HG03521 (cell line): ENCODE data around the gene PPP2R5C.
"Not testable (repeated sequence)": the region's sequence is repeated elsewhere in the genome, so short reads cannot be mapped to it uniquely, and the experiment has no call there.

Experiments
- ATAC-seq: cut with Tn5 transposase; IDR thresholded peaks from one replicate; pipeline ENCODE4 v1.9.1; 2021; ENCODE audit warnings: mild to moderate bottlenecking, moderate library complexity; ENCODE audit not compliant: unreplicated experiment

Gene PPP2R5C

GRCh38 chr14:101961746-101962502 lies 200.4 kb downstream of the PPP2R5C start:
- ATAC-seq = no peak

DNA sequence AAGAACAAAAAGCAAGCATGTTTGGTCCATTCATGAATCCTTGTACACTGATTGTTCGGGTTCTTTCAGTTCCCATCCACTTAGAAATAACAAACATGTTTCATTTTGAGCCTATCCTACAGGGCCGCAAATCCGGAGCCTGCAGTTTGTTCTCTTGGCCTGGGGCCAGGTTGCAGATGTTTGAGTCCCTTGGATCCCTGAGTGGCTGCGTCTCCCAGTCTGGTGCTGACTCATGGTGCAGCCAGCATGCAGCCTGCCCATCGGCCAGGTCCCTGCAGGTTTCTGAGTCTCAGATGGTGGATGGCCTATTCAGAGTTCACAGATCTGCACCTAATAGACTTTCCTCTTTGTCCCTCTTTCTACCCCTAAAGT lies 201.0 kb downstream of the PPP2R5C start:
- ATAC-seq = no peak

DNA sequence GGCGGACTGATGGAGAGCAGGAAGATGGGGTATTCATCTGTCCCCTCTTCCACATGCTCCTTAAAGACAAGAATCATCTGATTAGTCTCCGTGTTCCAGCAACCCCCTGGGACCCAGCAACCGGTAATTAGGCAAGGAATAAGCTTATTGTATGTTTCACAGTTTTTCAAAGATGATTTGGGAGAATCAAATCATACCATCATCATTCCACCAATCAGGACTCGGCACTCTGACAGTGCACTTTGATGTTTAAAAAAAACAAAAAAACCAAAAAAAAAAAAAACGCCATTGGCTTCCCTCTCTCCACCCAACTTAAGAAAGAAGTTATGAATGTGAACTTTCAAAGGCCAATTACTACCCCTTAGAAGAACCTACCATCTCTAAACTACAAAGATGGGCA lies 201.5 kb downstream of the PPP2R5C start:
- ATAC-seq = no peak

DNA sequence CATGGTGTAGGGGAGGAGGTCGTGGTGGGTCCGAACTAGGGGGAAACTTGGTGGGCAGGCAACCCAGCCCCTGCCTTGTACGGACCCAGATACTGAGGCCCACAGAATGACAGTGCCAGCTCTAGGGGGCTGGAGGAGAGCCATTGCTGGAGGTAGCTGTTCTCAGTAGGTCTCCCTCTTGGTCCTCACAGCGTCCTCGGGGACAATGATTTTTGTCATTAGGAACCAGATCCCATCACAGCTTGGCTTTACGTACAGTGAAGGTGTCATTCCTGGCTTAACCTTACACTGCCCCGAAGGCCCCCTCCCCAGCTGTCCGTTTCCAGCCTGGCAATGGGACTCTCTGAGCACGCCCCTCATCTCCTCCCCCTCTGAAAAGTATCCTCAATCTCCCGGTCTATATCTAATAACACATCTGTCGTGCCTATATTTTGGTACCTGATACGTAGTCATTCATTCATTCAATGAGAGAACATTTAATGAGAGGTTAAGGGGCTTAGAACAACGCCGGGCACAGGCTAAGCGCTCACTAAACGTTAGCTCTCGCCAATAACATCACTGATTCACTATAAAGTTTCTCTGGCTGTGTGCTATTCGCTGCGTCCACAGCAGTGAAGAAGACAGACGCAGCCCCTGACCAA lies 202.3 kb downstream of the PPP2R5C start:
- ATAC-seq = no peak

- peak; percentile 76 for ATAC-seq
These were observed 203.0 kb downstream of the PPP2R5C start, which contains the start of gene DYNC1H1 for GRCh38 chr14:101964297-101965180. TSS of gene DYNC1H1 (plus strand) at chr14:101964573. CDS start at chr14:101964692, 119 bp downstream.

DNA sequence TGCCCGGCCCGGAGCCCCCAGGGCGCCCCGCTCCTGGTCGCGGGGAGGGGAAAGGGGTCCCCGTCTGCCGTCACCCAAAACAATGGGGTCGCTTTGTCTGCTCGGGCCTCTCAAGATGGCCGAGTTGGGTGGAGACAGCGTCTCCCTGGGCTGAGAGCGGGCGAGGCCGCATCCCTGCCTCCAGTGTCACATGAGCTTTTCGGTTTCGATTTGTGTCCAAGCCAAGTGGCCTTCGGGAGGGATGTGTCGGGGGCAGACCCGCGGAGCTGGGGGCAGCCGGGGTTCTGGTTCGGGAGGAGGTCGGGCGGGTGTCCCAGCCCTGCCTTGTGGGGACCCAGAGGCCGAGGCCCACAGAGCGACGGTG lies 203.7 kb downstream of the PPP2R5C start:
- ATAC-seq = peak; percentile 24

- ATAC-seq = no peak
These were observed 204.5 kb downstream of the PPP2R5C start for GRCh38 chr14:101965770-101966722.

GRCh38 chr14:101966742-101967141 lies 205.2 kb downstream of the PPP2R5C start:
- no peak for ATAC-seq

GRCh38 chr14:101968186-101968585 lies 206.7 kb downstream of the PPP2R5C start:
- ATAC-seq = no peak

GRCh38 chr14:101969481-101969880 lies 208.0 kb downstream of the PPP2R5C start:
- ATAC-seq = no peak

GRCh38 chr14:101970830-101971400 lies 209.4 kb downstream of the PPP2R5C start:
- no peak for ATAC-seq

DNA sequence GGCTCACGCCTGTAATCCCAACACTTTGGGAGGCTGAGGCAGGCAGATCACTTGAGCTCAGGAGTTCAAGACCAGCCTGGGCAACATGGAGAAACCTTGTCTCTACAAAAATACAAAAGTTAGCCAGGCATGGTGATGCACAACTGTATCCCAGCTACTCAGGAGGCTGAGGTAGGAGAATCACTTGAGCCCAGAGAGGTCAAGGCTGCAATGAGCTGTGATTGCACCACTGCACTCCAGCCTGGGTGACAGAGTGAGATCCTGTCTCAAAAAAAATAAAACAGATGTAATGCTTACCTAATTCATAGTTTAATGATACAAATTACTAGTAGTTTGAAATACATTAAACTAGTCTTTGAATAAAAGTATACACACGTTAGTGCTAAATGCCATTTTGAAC lies 209.9 kb downstream of the PPP2R5C start:
- ATAC-seq = not testable (repeated sequence)

GRCh38 chr14:101972126-101972866 lies 210.8 kb downstream of the PPP2R5C start:
- ATAC-seq = no peak

GRCh38 chr14:101973356-101973755 lies 211.8 kb downstream of the PPP2R5C start:
- ATAC-seq = no peak

GRCh38 chr14:101975231-101975630 lies 213.7 kb downstream of the PPP2R5C start:
- ATAC-seq = no peak
